Vagina (tissue), 2 donors: ENCODE results near the gene CLEC16A.

Experiments used
- POLR2A ChIP-seq, 2 donors: fragments of 450-650 bp; IDR thresholded peaks; one replicate each; pipeline ENCODE4 v1.6.1; 2017; ENCODE audit warnings: antibody characterized with exemption in 2 of 2, mild to moderate bottlenecking in 2 of 2, moderate library complexity in 2 of 2
- POLR2AphosphoS5 ChIP-seq, 2 donors: sonication (generic); formaldehyde crosslinking; IDR thresholded peaks; one replicate each; pipeline ENCODE4 v1.9.0; 2017; ENCODE audit warnings: antibody characterized with exemption in 2 of 2, mild to moderate bottlenecking in 2 of 2, low read depth in 1 of 2; ENCODE audit not compliant: insufficient read depth in 1 of 2
- TF ChIP-seq, protein P1 (sequence below), 3 experiments: fragments of 450-650 bp in 2 of 3; fragments of 200-600 bp in 1 of 3; sonication (generic) in 1 of 3; IDR thresholded peaks; one replicate each; pipeline ENCODE4 v1.5.1; 2017 to 2019; ENCODE audit warnings: antibody characterized with exemption in 3 of 3, mild to moderate bottlenecking in 2 of 3, moderate library complexity in 2 of 3

- no peak for TF ChIP-seq POLR2A (IDR thresholded peaks at IDR 0.05)
- TF ChIP-seq, protein P1, sequence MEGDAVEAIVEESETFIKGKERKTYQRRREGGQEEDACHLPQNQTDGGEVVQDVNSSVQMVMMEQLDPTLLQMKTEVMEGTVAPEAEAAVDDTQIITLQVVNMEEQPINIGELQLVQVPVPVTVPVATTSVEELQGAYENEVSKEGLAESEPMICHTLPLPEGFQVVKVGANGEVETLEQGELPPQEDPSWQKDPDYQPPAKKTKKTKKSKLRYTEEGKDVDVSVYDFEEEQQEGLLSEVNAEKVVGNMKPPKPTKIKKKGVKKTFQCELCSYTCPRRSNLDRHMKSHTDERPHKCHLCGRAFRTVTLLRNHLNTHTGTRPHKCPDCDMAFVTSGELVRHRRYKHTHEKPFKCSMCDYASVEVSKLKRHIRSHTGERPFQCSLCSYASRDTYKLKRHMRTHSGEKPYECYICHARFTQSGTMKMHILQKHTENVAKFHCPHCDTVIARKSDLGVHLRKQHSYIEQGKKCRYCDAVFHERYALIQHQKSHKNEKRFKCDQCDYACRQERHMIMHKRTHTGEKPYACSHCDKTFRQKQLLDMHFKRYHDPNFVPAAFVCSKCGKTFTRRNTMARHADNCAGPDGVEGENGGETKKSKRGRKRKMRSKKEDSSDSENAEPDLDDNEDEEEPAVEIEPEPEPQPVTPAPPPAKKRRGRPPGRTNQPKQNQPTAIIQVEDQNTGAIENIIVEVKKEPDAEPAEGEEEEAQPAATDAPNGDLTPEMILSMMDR (IDR thresholded peaks at IDR 0.05): no peak
- no peak for TF ChIP-seq POLR2AphosphoS5 (IDR thresholded peaks at IDR 0.05; ENCODE audit: insufficient read depth in 1 of 2, low read depth in 1 of 2)
Observed at GRCh38 chr16:11175106-11175786, 230.9 kb downstream of the CLEC16A start.
